ENCODE results near the gene EIF4ENIF1. TPM values are rescaled to one million over a fixed set of nuclear protein-coding genes. Genes with fewer than 3 reads are reported as not detected.

Gene EIF4ENIF1
- total RNA-seq, 2 donors from 2014 or later = 9.0 to 14.6 TPM

- no peak overlapping the region for H3K27ac ChIP-seq
- no peaks in the 10 kb centered on the region for H3K9me3 ChIP-seq
- no peak for TF ChIP-seq CTCF (IDR thresholded peaks at IDR 0.05)
- H3K4me3 ChIP-seq = no peak overlapping the region
- H3K4me1 ChIP-seq = no peaks in the 10 kb centered on the region
- no peaks in the 10 kb centered on the region for H3K27me3 ChIP-seq
- no peak for DNase-seq (ENCODE audit: low spot score)
- H3K36me3 ChIP-seq = peaks cover 19% of the 10 kb centered on the region
Measured at GRCh38 chr22:31475800-31476199, 13.8 kb downstream of the EIF4ENIF1 start.

DNA sequence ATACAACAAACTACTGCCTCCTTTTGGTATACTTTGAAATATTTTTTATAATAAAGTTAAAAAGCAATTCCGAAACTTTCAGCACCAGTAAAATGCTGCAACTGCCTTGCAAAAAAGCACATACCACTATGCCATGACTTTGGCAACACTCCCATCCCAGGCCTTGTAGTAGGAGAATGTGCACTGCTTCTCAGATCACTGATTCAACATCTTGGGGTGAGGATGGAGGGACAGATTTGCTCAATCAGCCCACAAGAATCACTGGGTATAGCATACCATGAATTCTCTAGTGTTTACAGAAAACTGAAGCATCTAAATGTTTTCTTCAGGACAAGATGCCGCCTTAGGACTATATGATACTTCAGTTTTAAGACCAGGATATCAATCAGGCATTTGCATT, 14.9 kb downstream of the EIF4ENIF1 start:
- TF ChIP-seq CTCF (IDR thresholded peaks at IDR 0.05) = no peak
- Histone ChIP-seq H3K27ac (no peak overlapping the region), H3K4me1 (no peaks in the 10 kb centered on the region), H3K27me3 (no peaks in the 10 kb centered on the region), H3K9me3 (no peaks in the 10 kb centered on the region), H3K36me3 (peaks cover 21% of the 10 kb centered on the region), H3K4me3 (no peak overlapping the region)
- no peak for DNase-seq (ENCODE audit: low spot score)

DNA sequence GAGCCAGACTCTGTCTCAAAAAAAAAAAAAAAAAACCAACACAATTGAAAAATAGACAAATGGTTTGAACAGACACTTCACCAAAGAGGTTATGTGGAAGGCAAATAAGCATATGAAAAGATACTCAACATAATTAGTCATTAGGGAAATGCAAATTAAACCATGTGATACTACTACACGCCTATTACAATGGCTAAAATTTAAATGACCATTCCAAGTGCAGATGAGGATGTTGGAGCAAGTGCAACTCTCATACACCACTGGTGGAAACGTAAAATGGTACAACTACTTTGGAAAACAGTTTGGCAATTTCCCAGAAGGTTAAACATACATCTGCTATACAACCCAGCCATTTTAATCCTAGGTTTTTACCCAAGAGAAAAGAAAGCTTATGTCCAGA, 24.3 kb downstream of the EIF4ENIF1 start:
- H3K27me3 ChIP-seq = no peaks in the 10 kb centered on the region
- H3K9me3 ChIP-seq = no peaks in the 10 kb centered on the region
- H3K36me3 ChIP-seq = peaks cover 71% of the 10 kb centered on the region
- DNase-seq (ENCODE audit: low spot score) = no peak
- no peak overlapping the region for H3K27ac ChIP-seq
- no peak for TF ChIP-seq CTCF (IDR thresholded peaks at IDR 0.05)
- no peaks in the 10 kb centered on the region for H3K4me1 ChIP-seq
- no peak overlapping the region for H3K4me3 ChIP-seq

DNA sequence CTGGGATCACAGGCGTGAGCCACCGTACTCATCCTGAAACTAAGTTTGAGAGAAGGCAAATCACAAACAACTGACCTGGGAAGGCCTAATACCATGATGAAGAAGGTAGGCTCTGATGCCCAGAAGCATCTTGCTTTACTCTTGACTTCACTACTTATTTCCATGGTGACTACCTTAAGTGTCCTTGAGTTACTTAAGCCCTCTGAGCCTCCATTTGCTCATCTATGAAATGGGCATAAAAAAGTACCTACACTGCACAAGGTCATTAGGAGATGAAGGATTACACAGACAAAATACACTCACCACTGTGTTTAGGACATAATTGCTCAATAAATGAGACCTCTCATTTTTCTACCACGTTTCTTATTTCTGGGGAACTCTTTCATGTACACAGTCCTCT, 27.9 kb downstream of the EIF4ENIF1 start:
- TF ChIP-seq CTCF (IDR thresholded peaks at IDR 0.05) = no peak
- Histone ChIP-seq H3K9me3 (no peaks in the 10 kb centered on the region), H3K27me3 (no peaks in the 10 kb centered on the region), H3K36me3 (peaks cover 60% of the 10 kb centered on the region), H3K4me1 (no peaks in the 10 kb centered on the region), H3K4me3 (no peak overlapping the region), H3K27ac (no peak overlapping the region)
- DNase-seq (ENCODE audit: low spot score) = no peak

- no peak for DNase-seq (ENCODE audit: low spot score)
- no peak for TF ChIP-seq CTCF (IDR thresholded peaks at IDR 0.05)
- peaks cover 32% of the 10 kb centered on the region for H3K36me3 ChIP-seq
- no peak overlapping the region for H3K4me3 ChIP-seq
- H3K4me1 ChIP-seq = peaks cover 0 to 23% of the 10 kb centered on the region in 2 donors
- H3K27ac ChIP-seq = no peak overlapping the region
- no peaks in the 10 kb centered on the region for H3K27me3 ChIP-seq
- H3K9me3 ChIP-seq = no peaks in the 10 kb centered on the region
Measured at GRCh38 chr22:31451709-31452571, 37.7 kb downstream of the EIF4ENIF1 start.
